ENCODE results near the gene ZCCHC18. TPM values are rescaled to one million over a fixed set of nuclear protein-coding genes. Genes with fewer than 3 reads are reported as not detected.
"Not testable (repeated sequence)": the region's sequence is repeated elsewhere in the genome, so short reads cannot be mapped to it uniquely, and the experiment has no call there.

ZCCHC18 gene
- total RNA-seq: under 1 TPM; 0.49 to 0.86 (median 0.55) TPM

- H3K4me1 Mint-ChIP-seq (ENCODE audit: low read depth): peaks cover 36% of the 10 kb centered on the region
These were observed at the start of gene ZCCHC18 for GRCh38 chrX:104112326-104112951. ZCCHC18 (plus strand) TSS chrX:104112523; CDS start chrX:104114112, 1,589 bp downstream.

DNA sequence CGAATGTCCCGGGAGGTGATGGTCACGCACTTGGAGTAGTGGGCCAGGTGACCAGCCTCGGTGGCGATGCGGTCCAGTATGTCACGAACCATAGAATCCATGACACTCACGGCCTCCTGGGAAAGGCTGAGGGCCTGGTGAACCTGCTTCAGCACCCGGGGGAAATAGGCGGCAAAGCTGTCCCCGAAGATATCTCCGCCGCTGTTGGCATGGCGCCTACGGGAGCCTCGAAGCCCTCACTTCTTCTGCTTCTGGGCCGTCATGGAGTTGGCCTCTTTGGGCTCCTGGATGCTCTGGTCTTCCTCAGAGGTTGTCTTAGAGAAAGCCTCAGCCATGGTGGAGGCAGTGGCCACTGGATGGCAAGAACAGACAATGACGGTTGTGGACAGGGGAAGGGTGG lies 49.7 kb upstream of the ZCCHC18 start:
- H3K9me3 Mint-ChIP-seq; H3K4me1 Mint-ChIP-seq (ENCODE audit: low read depth); H3K4me3 Mint-ChIP-seq; DNase-seq; ATAC-seq; H3K36me3 Mint-ChIP-seq (ENCODE audit: insufficient read depth); H3K27me3 Mint-ChIP-seq (ENCODE audit: low read depth): not testable (repeated sequence)

More at GRCh38 chrX:104112326-104112951, at the start of gene ZCCHC18:
- Mint-ChIP-seq H3K36me3 (ENCODE audit: insufficient read depth) (no peaks in the 10 kb centered on the region), H3K27me3 (ENCODE audit: low read depth) (no peaks in the 10 kb centered on the region), H3K4me3 (peak within 1 kb of the TSS; percentile 88), H3K9me3 (no peaks in the 10 kb centered on the region)
- DNase-seq (peak; percentile 14), ATAC-seq (peak; percentile 66 to 70)

DNA sequence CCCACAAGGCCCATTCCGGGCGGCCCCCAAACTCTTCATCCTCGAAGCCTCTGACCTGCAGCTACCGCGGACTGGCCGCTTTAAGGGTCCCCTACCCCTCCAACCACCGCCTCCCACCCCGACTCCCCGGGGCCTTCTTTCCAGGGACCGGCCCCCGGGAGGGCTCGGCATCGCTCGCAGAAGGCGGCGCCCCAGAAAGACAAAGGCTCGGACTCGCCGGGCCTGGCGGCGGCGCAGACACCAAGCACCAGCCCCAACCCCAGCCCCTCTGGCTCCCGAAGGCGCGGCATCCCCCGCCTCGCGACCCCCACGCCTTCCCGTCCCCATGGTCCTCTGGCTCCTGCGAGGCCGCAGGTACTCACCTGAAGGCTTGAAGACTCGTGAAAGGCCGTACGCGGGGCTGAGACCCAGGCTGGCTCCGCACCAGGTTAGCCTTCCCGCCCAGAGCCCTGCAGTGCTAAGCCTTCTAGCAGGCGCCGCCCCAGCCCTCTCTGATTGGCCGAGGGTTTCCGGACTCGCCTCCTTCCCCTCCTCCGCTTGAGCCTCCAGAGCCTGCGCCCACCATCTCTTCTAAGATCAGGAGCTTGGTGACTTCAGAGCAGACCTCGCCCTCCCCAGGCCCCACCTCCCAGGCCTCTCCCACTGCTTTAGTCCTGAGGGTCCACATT lies 36.4 kb upstream of the ZCCHC18 start, which contains the start of gene TMSB15C:
TSS of gene TMSB15C (minus strand) at position 459 of the 668 bp plus-strand sequence.
- not testable (repeated sequence) for H3K4me3 Mint-ChIP-seq; DNase-seq; H3K9me3 Mint-ChIP-seq; H3K27me3 Mint-ChIP-seq (ENCODE audit: low read depth); H3K4me1 Mint-ChIP-seq (ENCODE audit: low read depth); H3K36me3 Mint-ChIP-seq (ENCODE audit: insufficient read depth)
- peak; percentile 99 for ATAC-seq

- not testable (repeated sequence) for H3K27me3 Mint-ChIP-seq (ENCODE audit: low read depth); H3K9me3 Mint-ChIP-seq; H3K4me3 Mint-ChIP-seq
These were observed 34.5 kb upstream of the ZCCHC18 start for GRCh38 chrX:104077854-104078253.

DNA sequence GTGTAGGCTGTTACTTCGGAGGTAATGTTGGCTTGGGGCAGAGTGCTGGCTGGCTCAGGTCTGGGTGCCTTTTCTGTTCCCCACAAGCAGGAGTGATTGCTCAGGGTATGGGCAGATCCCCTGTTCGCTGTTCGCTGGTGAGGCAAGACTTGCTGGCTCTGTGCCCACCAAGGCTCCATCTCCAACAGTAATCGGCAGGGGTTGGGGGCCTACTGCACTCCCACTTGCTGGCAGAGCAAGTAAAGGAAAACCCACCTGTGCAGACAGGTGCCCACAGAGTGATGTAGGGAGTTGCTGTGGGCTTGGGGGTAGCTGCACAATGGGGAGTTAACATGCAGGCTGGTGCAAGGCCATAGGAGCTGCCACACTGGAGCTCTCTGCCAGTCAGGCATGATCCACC lies 28.3 kb upstream of the ZCCHC18 start:
- Mint-ChIP-seq H3K9me3 (no peaks in the 10 kb centered on the region), H3K4me3 (no peak overlapping the region), H3K4me1 (ENCODE audit: low read depth) (no peaks in the 10 kb centered on the region), H3K27me3 (ENCODE audit: low read depth) (peaks cover 3% of the 10 kb centered on the region), H3K36me3 (ENCODE audit: insufficient read depth) (no peaks in the 10 kb centered on the region)
- DNase-seq: no peak
- ATAC-seq: no peak

More at GRCh38 chrX:104077854-104078253, 34.5 kb upstream of the ZCCHC18 start:
- not testable (repeated sequence) for H3K4me1 Mint-ChIP-seq (ENCODE audit: low read depth); H3K36me3 Mint-ChIP-seq (ENCODE audit: insufficient read depth); DNase-seq; ATAC-seq

DNA sequence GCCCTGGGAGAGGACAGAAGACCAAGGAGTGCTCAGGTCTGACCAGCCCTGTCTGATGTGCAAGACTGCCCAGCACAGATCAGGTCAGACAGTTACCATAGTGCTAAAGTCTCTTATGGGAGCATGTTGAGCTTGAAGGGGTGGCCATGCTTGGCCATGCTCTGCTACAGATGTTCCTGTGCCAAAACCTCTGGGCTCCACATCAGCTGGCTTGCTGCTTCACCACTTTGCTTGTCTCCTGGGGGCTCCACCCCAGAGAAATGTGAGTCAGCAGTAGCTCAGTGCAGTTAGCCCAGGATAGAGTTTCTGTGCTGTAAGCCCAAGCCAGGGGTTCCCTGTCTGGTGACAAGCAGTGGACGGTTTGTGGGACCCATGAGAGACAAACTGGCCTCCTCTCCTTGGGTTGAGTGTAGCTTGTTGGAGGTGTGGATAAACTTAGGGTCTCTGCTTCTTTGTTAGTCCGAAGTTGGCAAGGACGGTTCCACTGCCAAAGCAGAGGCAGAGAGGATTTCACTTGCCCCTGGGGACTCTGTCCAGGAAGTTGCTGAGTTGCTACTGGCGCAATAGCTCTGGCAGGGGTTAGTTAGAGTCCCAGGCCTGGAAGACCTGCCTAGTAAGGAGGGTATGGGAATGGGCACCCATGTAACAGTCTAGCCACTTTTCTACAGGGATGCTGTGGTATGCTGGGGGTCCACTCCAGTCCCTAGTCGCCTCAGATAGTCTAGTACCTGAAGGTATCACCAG lies 27.6 kb upstream of the ZCCHC18 start:
- Mint-ChIP-seq H3K4me1 (ENCODE audit: low read depth) (no peaks in the 10 kb centered on the region), H3K9me3 (no peaks in the 10 kb centered on the region), H3K27me3 (ENCODE audit: low read depth) (peaks cover 3% of the 10 kb centered on the region), H3K36me3 (ENCODE audit: insufficient read depth) (no peaks in the 10 kb centered on the region), H3K4me3 (no peak overlapping the region)
- ATAC-seq: no peak
- DNase-seq: no peak

GRCh38 chrX:104085477-104085876 lies 26.8 kb upstream of the ZCCHC18 start:
- DNase-seq (no peak), ATAC-seq (no peak)
- Mint-ChIP-seq H3K27me3 (ENCODE audit: low read depth) (peaks cover 3% of the 10 kb centered on the region), H3K9me3 (no peaks in the 10 kb centered on the region), H3K4me1 (ENCODE audit: low read depth) (no peaks in the 10 kb centered on the region), H3K36me3 (ENCODE audit: insufficient read depth) (no peaks in the 10 kb centered on the region), H3K4me3 (no peak overlapping the region)

DNA sequence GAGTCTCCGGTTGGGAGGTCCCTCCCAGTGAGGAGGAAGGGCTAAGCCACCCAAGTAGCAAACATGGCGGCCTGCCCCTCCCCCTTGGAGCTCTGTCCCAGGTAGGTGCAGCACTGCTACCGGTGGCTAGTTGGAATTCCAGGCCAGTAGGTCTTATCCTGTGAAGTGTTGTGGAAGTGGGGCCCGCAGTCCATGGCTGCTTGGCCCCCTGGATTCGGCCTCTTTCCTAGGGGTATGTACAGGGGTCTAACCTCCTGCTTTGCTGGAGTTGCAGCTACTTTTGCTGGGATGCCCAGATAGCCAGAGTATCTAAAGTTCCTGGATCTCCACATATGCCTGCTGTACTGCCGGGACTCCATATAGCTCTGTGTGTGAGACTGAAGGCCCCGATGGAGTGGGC lies 26.4 kb upstream of the ZCCHC18 start:
- Mint-ChIP-seq H3K4me3 (no peak overlapping the region), H3K4me1 (ENCODE audit: low read depth) (no peaks in the 10 kb centered on the region), H3K27me3 (ENCODE audit: low read depth) (peaks cover 3% of the 10 kb centered on the region), H3K9me3 (no peaks in the 10 kb centered on the region), H3K36me3 (ENCODE audit: insufficient read depth) (no peaks in the 10 kb centered on the region)
- no peak for ATAC-seq
- no peak for DNase-seq

DNA sequence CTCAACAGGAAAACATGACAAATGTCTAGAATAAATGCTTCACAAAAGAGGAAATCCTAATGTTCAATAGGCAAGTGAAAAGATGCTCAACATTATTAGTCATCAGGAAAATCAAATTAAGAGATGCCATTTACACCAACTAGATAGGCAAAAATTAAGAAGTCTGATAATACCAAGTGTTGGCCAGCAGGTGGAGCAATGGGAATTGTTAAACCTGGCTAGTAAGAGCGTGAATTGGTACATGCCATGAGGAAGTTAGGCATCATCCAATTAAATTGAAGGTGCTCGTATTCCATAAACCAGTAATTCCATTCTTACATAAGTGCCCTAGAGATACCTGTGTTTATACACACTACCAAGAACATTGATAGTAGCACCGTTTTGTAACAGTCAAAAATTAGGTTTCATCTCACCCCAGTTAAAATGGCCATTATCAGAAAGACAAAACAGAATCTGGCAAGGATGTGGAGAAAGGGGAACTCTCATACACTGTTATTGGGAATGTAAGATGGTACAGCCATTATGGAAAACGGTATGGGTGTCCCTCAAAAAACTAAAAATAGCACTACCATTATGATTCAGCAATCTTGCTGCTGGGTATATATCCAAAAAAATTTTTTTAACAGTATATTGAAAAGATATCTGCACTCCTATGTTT lies 14.0 kb upstream of the ZCCHC18 start:
- Mint-ChIP-seq H3K27me3 (ENCODE audit: low read depth) (no peaks in the 10 kb centered on the region), H3K36me3 (ENCODE audit: insufficient read depth) (peaks cover 2% of the 10 kb centered on the region), H3K4me1 (ENCODE audit: low read depth) (no peaks in the 10 kb centered on the region), H3K9me3 (no peaks in the 10 kb centered on the region), H3K4me3 (no peak overlapping the region)
- peak; percentile 37 for DNase-seq
- peak; percentile 63 to 73 for ATAC-seq

DNA sequence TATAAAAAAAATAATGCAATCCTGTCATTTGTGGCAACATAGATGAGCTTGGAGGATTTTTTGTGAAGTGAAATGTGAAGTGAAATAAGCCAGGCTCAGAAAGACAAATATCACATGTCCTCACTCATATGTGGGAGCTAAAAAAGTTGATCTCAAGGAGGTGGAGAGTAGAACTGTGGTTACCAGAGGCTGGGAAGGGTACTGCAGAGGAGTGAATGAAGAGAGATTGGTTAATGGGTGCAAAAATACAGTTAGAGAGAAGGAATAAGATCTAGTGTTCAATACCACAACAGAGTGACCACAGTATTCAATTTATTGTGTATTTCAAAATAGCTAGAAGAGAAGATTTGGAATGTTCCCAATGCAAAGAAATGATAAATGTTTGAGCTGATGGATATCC lies 13.4 kb upstream of the ZCCHC18 start:
- Mint-ChIP-seq H3K27me3 (ENCODE audit: low read depth) (no peaks in the 10 kb centered on the region), H3K36me3 (ENCODE audit: insufficient read depth) (peaks cover 2% of the 10 kb centered on the region)
- no peak for ATAC-seq

GRCh38 chrX:104104676-104105075 lies 7.6 kb upstream of the ZCCHC18 start:
- no peak for DNase-seq
- Mint-ChIP-seq H3K9me3 (no peaks in the 10 kb centered on the region), H3K4me3 (no peak overlapping the region), H3K36me3 (ENCODE audit: insufficient read depth) (peaks cover 2% of the 10 kb centered on the region), H3K4me1 (ENCODE audit: low read depth) (peaks cover 13% of the 10 kb centered on the region), H3K27me3 (ENCODE audit: low read depth) (no peaks in the 10 kb centered on the region)
- ATAC-seq: no peak

More for the DNA sequence above, 13.4 kb upstream of the ZCCHC18 start:
- Mint-ChIP-seq H3K4me3 (no peak overlapping the region), H3K9me3 (no peaks in the 10 kb centered on the region), H3K4me1 (ENCODE audit: low read depth) (no peaks in the 10 kb centered on the region)
- DNase-seq: no peak

DNA sequence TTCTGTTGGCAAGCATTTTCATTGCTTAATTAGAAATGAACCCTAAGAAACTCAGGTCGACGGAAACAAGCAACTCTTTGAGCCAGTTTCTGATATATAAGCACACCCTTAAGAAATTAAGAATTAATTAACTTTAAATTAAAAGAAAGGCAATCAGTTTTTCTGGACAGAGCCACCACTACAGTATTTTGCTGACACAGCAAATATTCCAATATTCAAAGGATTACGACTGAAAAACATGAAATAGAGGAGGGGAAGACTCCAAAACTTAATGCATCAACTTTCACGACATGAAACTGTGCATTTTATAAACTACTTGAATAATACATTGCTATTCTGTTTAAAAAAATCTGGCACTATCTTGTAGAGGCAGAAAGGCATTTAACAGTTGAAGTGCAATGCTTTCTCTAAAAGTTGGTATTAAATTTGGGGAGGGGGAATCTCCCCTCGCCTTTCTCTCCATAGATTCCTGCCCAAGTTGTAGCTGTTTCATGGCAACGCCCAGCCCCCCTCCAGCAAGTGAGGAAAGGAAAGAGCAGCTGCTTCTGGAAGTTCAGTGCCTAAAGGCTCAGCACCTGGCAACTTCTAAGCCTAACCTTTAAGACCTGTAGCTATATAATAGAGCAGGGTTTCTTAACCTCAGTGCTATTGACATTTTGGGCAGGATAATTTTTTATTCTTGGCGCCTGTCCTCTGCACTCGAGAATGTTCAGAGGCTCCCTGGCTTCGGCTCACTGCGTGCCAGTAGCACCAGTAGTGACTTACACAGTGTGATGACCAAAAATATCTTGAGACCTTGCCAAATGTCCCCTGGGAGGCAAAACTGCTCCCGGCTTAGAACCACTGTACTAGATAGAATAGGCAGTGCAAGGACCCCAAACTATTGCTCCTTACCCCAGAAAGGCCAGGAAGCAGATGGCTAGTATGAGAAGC lies 6.7 kb upstream of the ZCCHC18 start:
- H3K4me1 Mint-ChIP-seq (ENCODE audit: low read depth): peaks cover 19% of the 10 kb centered on the region
- peaks cover 2% of the 10 kb centered on the region for H3K36me3 Mint-ChIP-seq (ENCODE audit: insufficient read depth)
- ATAC-seq (no peak), DNase-seq (no peak)
- H3K27me3 Mint-ChIP-seq (ENCODE audit: low read depth): no peaks in the 10 kb centered on the region
- no peaks in the 10 kb centered on the region for H3K9me3 Mint-ChIP-seq
- H3K4me3 Mint-ChIP-seq: no peak overlapping the region

- ATAC-seq (no peak), DNase-seq (no peak)
- no peaks in the 10 kb centered on the region for H3K9me3 Mint-ChIP-seq
- peaks cover 37% of the 10 kb centered on the region for H3K4me1 Mint-ChIP-seq (ENCODE audit: low read depth)
- no peaks in the 10 kb centered on the region for H3K36me3 Mint-ChIP-seq (ENCODE audit: insufficient read depth)
- no peaks in the 10 kb centered on the region for H3K27me3 Mint-ChIP-seq (ENCODE audit: low read depth)
- H3K4me3 Mint-ChIP-seq: no peak overlapping the region
These were observed 3.4 kb upstream of the ZCCHC18 start for GRCh38 chrX:104108955-104109354.
